Mesenchymal stem cell (in vitro differentiated cells and primary cell): ENCODE results near the gene EEF1AKMT3.

ENCODE experiments used
- DNase-seq: peaks from one replicate; pipeline ENCODE4 v3.0.0-alpha.2; 2013
- H2AFZ ChIP-seq: one replicate; pipeline ENCODE4 v1.6.1; 2013; ENCODE audit warnings: low read depth, mild to moderate bottlenecking, control low read depth, inconsistent platforms, low read length, moderate library complexity
- H2AK5ac ChIP-seq: 2 replicates; pipeline ENCODE4 v1.6.1; 2013; ENCODE audit warnings: low read length, moderate library complexity, mild to moderate bottlenecking, inconsistent platforms; ENCODE audit not compliant: severe bottlenecking
- H2BK120ac ChIP-seq: one replicate; pipeline ENCODE4 v1.6.1; 2013; ENCODE audit warnings: low read depth, mild to moderate bottlenecking, inconsistent platforms, low read length, moderate library complexity
- H2BK12ac ChIP-seq, 2 experiments: one replicate each; pipeline ENCODE4 v1.6.1; 2013; ENCODE audit warnings: inconsistent platforms in 2 of 2, low read length in 2 of 2, mild to moderate bottlenecking in 2 of 2, moderate library complexity in 2 of 2, control low read depth in 1 of 2
- H2BK15ac ChIP-seq: one replicate; pipeline ENCODE4 v1.6.1; 2013; ENCODE audit warnings: mild to moderate bottlenecking, low read depth, inconsistent platforms; ENCODE audit not compliant: poor library complexity, severe bottlenecking
- H2BK5ac ChIP-seq: 2 replicates; pipeline ENCODE4 v1.6.1; 2013; ENCODE audit warnings: low read depth, mild to moderate bottlenecking, low read length, control low read depth, inconsistent platforms; ENCODE audit not compliant: poor library complexity, severe bottlenecking
- H3K14ac ChIP-seq, 2 experiments: one replicate each; pipeline ENCODE4 v1.6.1; 2013; ENCODE audit warnings: inconsistent platforms in 2 of 2, low read length in 2 of 2, control low read depth in 1 of 2, mild to moderate bottlenecking in 1 of 2, moderate library complexity in 1 of 2
- H3K18ac ChIP-seq, 2 experiments: one replicate each; pipeline ENCODE4 v1.6.1; 2013; ENCODE audit warnings: inconsistent platforms in 2 of 2, low read length in 2 of 2, control low read depth in 1 of 2, low read depth in 1 of 2, mild to moderate bottlenecking in 1 of 2
- H3K23ac ChIP-seq, 2 experiments: one replicate each; pipeline ENCODE4 v1.6.1; 2013; ENCODE audit warnings: inconsistent platforms in 2 of 2, low read length in 2 of 2, mild to moderate bottlenecking in 2 of 2, moderate library complexity in 2 of 2, control low read depth in 1 of 2
- H3K27ac ChIP-seq: 2 replicates; pipeline ENCODE4 v1.5.1; 2013; ENCODE audit warnings: mild to moderate bottlenecking, moderate library complexity, low read length, control low read depth, inconsistent platforms; ENCODE audit not compliant: poor library complexity, severe bottlenecking
- H3K27me3 ChIP-seq, 2 experiments: 2 replicates each; pipeline versions ENCODE4 v1.6.1 to v1.7.0; 2013; ENCODE audit warnings: low read length in 2 of 2, mild to moderate bottlenecking in 2 of 2, moderate library complexity in 2 of 2, control low read depth in 1 of 2, inconsistent platforms in 1 of 2; ENCODE audit not compliant: control insufficient read depth in 1 of 2, insufficient read depth in 1 of 2
- H3K36me3 ChIP-seq, 2 experiments: 2 replicates each; pipeline versions ENCODE4 v1.6.1 to v1.7.0; 2013; ENCODE audit warnings: low read length in 2 of 2, control low read depth in 1 of 2, inconsistent platforms in 1 of 2, low read depth in 1 of 2, mild to moderate bottlenecking in 1 of 2; ENCODE audit not compliant: insufficient read depth in 2 of 2, control insufficient read depth in 1 of 2
- H3K4ac ChIP-seq, 2 experiments: one replicate each; pipeline ENCODE4 v1.6.1; 2013; ENCODE audit warnings: inconsistent platforms in 2 of 2, low read length in 2 of 2, mild to moderate bottlenecking in 2 of 2, moderate library complexity in 2 of 2, control low read depth in 1 of 2, low read depth in 1 of 2
- H3K4me1 ChIP-seq: 2 replicates; pipeline ENCODE4 v1.6.1; 2013; ENCODE audit warnings: low read depth, low read length, control low read depth; ENCODE audit not compliant: control insufficient read depth, insufficient read depth
- H3K4me2 ChIP-seq: 2 replicates; pipeline ENCODE4 v1.6.1; 2013; ENCODE audit warnings: low read length, mild to moderate bottlenecking, inconsistent platforms; ENCODE audit not compliant: poor library complexity, severe bottlenecking
- H3K4me3 ChIP-seq, 2 experiments: 2 replicates each; pipeline versions ENCODE4 v1.5.1 to v1.7.0; 2013; ENCODE audit warnings: low read length in 2 of 2, mild to moderate bottlenecking in 2 of 2, control low read depth in 1 of 2, low read depth in 1 of 2; ENCODE audit not compliant: insufficient read depth in 1 of 2
- H3K79me1 ChIP-seq: replicated peaks from 2 replicates; pipeline ENCODE4 v1.6.1; 2013; ENCODE audit warnings: mild to moderate bottlenecking, control low read depth, low read length, inconsistent platforms; ENCODE audit not compliant: poor library complexity, severe bottlenecking
- H3K9ac ChIP-seq: 2 replicates; pipeline ENCODE4 v1.7.0; 2013; ENCODE audit warnings: mild to moderate bottlenecking, low read length, moderate library complexity
- H3K9me3 ChIP-seq: 2 replicates; pipeline ENCODE4 v1.7.0; 2013; ENCODE audit warnings: mild to moderate bottlenecking, low read length; ENCODE audit not compliant: control insufficient read depth
- H4K8ac ChIP-seq: one replicate; pipeline ENCODE4 v1.6.1; 2013; ENCODE audit warnings: inconsistent platforms, mild to moderate bottlenecking, low read length, moderate library complexity
- H4K91ac ChIP-seq: one replicate; pipeline ENCODE4 v1.6.1; 2013; ENCODE audit warnings: mild to moderate bottlenecking, low read length, inconsistent platforms
- WGBS: methylation state at CpG from one replicate; pipeline ENCODE4 v1.1.7; 2013; ENCODE audit warnings: mixed read lengths; 5-methylcytosine and 5-hydroxymethylcytosine counted together

EEF1AKMT3 gene

DNA sequence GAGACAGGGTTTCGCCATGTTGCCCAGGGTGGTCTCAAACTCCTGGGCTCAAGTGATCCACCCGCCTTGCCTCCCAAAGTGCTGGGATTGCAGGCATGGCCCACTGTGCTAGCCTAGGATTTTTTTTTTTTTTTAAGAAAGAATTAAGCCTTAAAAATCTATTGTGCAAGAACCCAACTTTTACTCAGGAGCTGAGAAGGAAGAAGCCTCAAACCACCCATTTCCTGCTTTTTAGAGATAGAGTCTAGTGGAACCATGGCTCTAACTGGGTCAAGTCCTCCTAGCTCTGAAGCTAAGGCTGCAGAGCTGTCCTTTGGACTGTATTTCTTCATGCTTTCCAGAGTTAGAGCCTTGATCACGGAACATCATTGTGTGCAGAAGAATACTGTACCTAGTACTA lies 8.8 kb downstream of the EEF1AKMT3 start:
- no peak overlapping the region for H3K4me3 ChIP-seq
- DNase-seq: no peak
- no peak overlapping the region for H3K18ac ChIP-seq
- peaks cover 10 to 45% of the 10 kb centered on the region in 2 experiments for H3K36me3 ChIP-seq
- 98% methylated on average over 3 of the region's 3 CpGs for WGBS
- no peak overlapping the region for H3K4ac ChIP-seq
- peaks cover 20% of the 10 kb centered on the region for H3K79me1 ChIP-seq
- no peak overlapping the region for H3K4me2 ChIP-seq
- H4K8ac ChIP-seq: no peak overlapping the region
- H2BK15ac ChIP-seq: no peak overlapping the region
- no peak overlapping the region for H4K91ac ChIP-seq
- no peak overlapping the region for H2AFZ ChIP-seq
- no peak overlapping the region for H3K14ac ChIP-seq
- no peak overlapping the region for H3K9ac ChIP-seq
- no peak overlapping the region for H2BK12ac ChIP-seq
- no peaks in the 10 kb centered on the region for H3K4me1 ChIP-seq
- H3K23ac ChIP-seq: no peak overlapping the region
- H2AK5ac ChIP-seq: no peak overlapping the region
- H2BK5ac ChIP-seq: no peak overlapping the region
- no peaks in the 10 kb centered on the region for H3K9me3 ChIP-seq
- H3K27me3 ChIP-seq: no peaks in the 10 kb centered on the region
- H2BK120ac ChIP-seq: no peak overlapping the region
- no peak overlapping the region for H3K27ac ChIP-seq

DNA sequence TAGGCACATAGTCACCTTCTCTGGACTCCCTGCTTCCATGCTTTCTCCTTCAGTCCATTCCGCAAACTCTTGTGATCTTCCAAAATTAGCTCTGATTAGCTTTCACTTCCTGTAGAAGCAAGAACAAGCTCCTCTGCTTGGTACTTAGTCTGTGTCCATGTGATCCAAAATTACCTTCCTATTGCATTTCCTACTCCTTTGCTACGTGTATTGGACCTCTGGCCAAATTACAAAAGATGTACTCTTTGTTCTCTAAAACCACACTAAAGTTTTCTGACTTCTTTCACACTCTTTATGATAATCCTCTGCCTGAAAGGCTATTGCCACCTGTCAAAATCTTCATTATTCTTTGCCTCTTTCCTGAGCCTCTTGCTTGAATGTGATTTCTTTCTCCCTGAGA lies 9.4 kb downstream of the EEF1AKMT3 start:
- no peaks in the 10 kb centered on the region for H3K9me3 ChIP-seq
- WGBS: 64% methylated on average over 2 of the region's 2 CpGs

DNA sequence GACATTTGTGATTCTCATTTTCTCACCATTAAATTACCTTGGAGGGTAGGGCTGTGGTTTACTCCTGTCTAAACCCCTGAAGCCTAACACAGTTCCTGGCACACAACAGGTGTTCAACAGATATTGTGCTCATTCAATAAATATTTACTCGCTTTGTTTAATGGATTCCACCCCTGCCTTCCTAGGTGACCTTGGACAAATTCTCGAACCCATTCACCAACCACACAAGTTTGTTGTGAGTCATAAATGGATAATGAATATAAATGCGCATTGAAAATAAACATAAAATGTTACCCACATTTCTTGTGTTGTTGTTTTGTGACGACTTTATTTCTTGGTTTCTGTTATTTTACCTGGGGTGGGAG lies 9.8 kb downstream of the EEF1AKMT3 start:
- H3K4me3 ChIP-seq: peak overlapping the region in 1 of 2 experiments; percentile 99
- no peaks in the 10 kb centered on the region for H3K4me1 ChIP-seq
- H3K4ac ChIP-seq: no peak overlapping the region
- no peak overlapping the region for H3K27ac ChIP-seq
- H2AK5ac ChIP-seq: no peak overlapping the region
- no peak overlapping the region for H4K91ac ChIP-seq
- peaks cover 10 to 49% of the 10 kb centered on the region in 2 experiments for H3K36me3 ChIP-seq
- DNase-seq: no peak
- no peak overlapping the region for H2BK15ac ChIP-seq
- H2BK5ac ChIP-seq: no peak overlapping the region
- no peak overlapping the region for H3K14ac ChIP-seq
- H2BK120ac ChIP-seq: no peak overlapping the region
- H2AFZ ChIP-seq: no peak overlapping the region
- 0% methylated on average over 2 of the region's 4 CpGs for WGBS
- no peak overlapping the region for H3K23ac ChIP-seq
- H3K9me3 ChIP-seq: no peaks in the 10 kb centered on the region
- peak overlapping the region; percentile 96 for H3K9ac ChIP-seq
- no peak overlapping the region for H2BK12ac ChIP-seq
- H3K18ac ChIP-seq: no peak overlapping the region
- H3K27me3 ChIP-seq: no peaks in the 10 kb centered on the region
- H4K8ac ChIP-seq: no peak overlapping the region
- H3K4me2 ChIP-seq: no peak overlapping the region
- H3K79me1 ChIP-seq: peaks cover 23% of the 10 kb centered on the region

More for the DNA sequence above, 9.4 kb downstream of the EEF1AKMT3 start:
- H2BK5ac ChIP-seq: no peak overlapping the region
- no peak overlapping the region for H3K4ac ChIP-seq
- no peak overlapping the region for H3K23ac ChIP-seq
- H2AFZ ChIP-seq: no peak overlapping the region
- H2BK15ac ChIP-seq: no peak overlapping the region
- no peaks in the 10 kb centered on the region for H3K27me3 ChIP-seq
- H3K14ac ChIP-seq: no peak overlapping the region
- peaks cover 10 to 49% of the 10 kb centered on the region in 2 experiments for H3K36me3 ChIP-seq
- peaks cover 23% of the 10 kb centered on the region for H3K79me1 ChIP-seq
- no peak overlapping the region for H2BK12ac ChIP-seq
- DNase-seq: no peak
- no peak overlapping the region for H4K8ac ChIP-seq
- H3K18ac ChIP-seq: no peak overlapping the region
- H2BK120ac ChIP-seq: no peak overlapping the region
- H3K4me3 ChIP-seq: no peak overlapping the region
- no peak overlapping the region for H3K4me2 ChIP-seq
- H3K9ac ChIP-seq: no peak overlapping the region
- no peak overlapping the region for H3K27ac ChIP-seq
- no peaks in the 10 kb centered on the region for H3K4me1 ChIP-seq
- no peak overlapping the region for H2AK5ac ChIP-seq
- H4K91ac ChIP-seq: no peak overlapping the region

DNA sequence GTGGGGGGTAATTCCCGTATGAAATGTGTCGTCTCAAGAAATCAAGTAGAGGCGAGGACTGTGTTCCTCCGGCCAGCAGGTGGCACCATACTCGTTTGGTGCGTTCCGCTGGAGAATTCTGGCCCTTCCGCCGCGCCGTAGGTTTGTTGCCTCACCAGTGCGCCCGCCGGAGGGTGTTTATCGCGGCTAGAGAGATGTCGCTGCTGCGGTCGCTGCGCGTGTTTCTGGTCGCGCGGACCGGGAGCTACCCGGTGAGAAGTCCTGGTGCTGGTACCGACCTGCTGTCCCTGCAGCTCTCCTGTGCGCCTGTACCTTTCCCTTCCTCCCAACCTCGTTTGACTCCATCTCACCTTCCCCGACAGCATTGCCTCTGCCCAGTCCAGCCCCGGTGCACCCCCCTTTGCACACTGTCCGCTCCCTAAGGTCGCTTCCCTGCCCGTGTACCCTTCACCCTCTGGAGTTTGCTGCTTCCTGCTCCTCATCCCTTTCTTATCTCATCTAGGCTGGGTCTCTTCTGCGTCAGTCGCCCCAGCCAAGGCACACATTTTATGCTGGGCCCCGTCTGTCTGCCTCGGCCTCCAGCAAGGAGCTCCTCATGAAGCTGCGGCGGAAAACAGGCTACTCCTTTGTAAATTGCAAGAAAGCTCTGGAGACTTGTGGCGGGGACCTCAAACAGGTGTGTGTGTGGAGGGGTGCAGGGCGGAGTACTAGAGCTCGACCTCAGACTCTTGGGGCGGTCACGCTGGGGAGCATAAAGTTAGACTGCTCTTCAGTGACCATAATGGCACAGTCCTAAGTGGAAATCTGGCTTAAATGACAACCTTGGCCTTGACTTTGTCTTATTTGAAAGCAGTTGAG lies 10.4 kb downstream of the EEF1AKMT3 start, which contains the start of gene TSFM:
TSFM (plus strand) TSS at position 180 of the 858 bp plus-strand sequence; CDS start at position 195, 15 bp downstream.
- no peak within 1 kb of the TSS for H3K14ac ChIP-seq
- H3K9me3 ChIP-seq: no peaks in the 10 kb centered on the region
- no peaks in the 10 kb centered on the region for H3K27me3 ChIP-seq

More for the DNA sequence above, 10.4 kb downstream of the EEF1AKMT3 start, which contains the start of gene TSFM:
- Histone ChIP-seq H2AK5ac (no peak within 1 kb of the TSS), H3K4me3 (peak within 1 kb of the TSS; percentile 81 to 99), H2BK15ac (peak within 1 kb of the TSS; percentile 36), H3K79me1 (peaks cover 23% of the 10 kb centered on the region), H2BK12ac (no peak within 1 kb of the TSS), H4K91ac (peak within 1 kb of the TSS; percentile 66), H3K18ac (peak within 1 kb of the TSS in 1 of 2 experiments; percentile 44), H3K23ac (no peak within 1 kb of the TSS), H3K36me3 (peaks cover 12 to 51% of the 10 kb centered on the region in 2 experiments), H2BK5ac (no peak within 1 kb of the TSS), H3K4me1 (no peaks in the 10 kb centered on the region), H3K27ac (no peak within 1 kb of the TSS), H3K4me2 (peak within 1 kb of the TSS; percentile 97), H4K8ac (peak within 1 kb of the TSS; percentile 96), H3K4ac (peak within 1 kb of the TSS; percentile 32 to 79), H2AFZ (peak within 1 kb of the TSS; percentile 59), H3K9ac (peak within 1 kb of the TSS; percentile 96), H2BK120ac (no peak within 1 kb of the TSS)
- peak; percentile 96 for DNase-seq
- WGBS: 4% methylated on average over 45 of the region's 45 CpGs
